ENCODE measurements around the gene MYL7.

MYL7 gene

GRCh38 chr7:44149571-44150465, 8.7 kb upstream of the MYL7 start:
- no peak for DNase-seq

- DNase-seq: no peak
Measured at GRCh38 chr7:44148961-44149536, 7.9 kb upstream of the MYL7 start.

- DNase-seq: no peak
Measured at GRCh38 chr7:44148166-44148565, 7.0 kb upstream of the MYL7 start.

- no peak for DNase-seq
Measured at GRCh38 chr7:44147026-44147991, 6.2 kb upstream of the MYL7 start.

GRCh38 chr7:44145969-44146911, 5.1 kb upstream of the MYL7 start:
- DNase-seq: peak; percentile 79 to 84

- DNase-seq: peak; percentile 60 to 72
Measured at GRCh38 chr7:44145479-44145968, 4.4 kb upstream of the MYL7 start.

- DNase-seq: no peak
Measured at GRCh38 chr7:44144968-44145478, 3.9 kb upstream of the MYL7 start.

GRCh38 chr7:44144426-44144967, 3.4 kb upstream of the MYL7 start:
- DNase-seq: no peak

- DNase-seq: no peak
Measured at GRCh38 chr7:44143646-44144250, 2.6 kb upstream of the MYL7 start.

- no peak for DNase-seq
Measured at GRCh38 chr7:44142028-44142427, 896 bp upstream of the MYL7 start.

GRCh38 chr7:44140341-44140740, 791 bp downstream of the MYL7 start:
- no peak for DNase-seq

GRCh38 chr7:44139311-44140010, 1.7 kb downstream of the MYL7 start:
- DNase-seq: no peak

GRCh38 chr7:44138698-44139097, 2.4 kb downstream of the MYL7 start:
- no peak for DNase-seq

- no peak for DNase-seq
Measured at GRCh38 chr7:44136731-44137130, 4.4 kb downstream of the MYL7 start.

- no peak for DNase-seq
Measured at GRCh38 chr7:44134943-44135628, 6.0 kb downstream of the MYL7 start.

- DNase-seq: no peak
Measured at GRCh38 chr7:44133295-44133694, 7.8 kb downstream of the MYL7 start.

GRCh38 chr7:44132039-44132438, 9.1 kb downstream of the MYL7 start:
- DNase-seq: no peak

- no peak for DNase-seq
Measured at GRCh38 chr7:44131173-44132029, 9.7 kb downstream of the MYL7 start.
